Measurements from ENCODE around the gene C22orf23. TPM values are rescaled to one million over a fixed set of nuclear protein-coding genes. Genes with fewer than 3 reads are reported as not detected.

C22orf23 gene
- total RNA-seq, 1 donor from 2014 or later = 0.79 TPM

DNA sequence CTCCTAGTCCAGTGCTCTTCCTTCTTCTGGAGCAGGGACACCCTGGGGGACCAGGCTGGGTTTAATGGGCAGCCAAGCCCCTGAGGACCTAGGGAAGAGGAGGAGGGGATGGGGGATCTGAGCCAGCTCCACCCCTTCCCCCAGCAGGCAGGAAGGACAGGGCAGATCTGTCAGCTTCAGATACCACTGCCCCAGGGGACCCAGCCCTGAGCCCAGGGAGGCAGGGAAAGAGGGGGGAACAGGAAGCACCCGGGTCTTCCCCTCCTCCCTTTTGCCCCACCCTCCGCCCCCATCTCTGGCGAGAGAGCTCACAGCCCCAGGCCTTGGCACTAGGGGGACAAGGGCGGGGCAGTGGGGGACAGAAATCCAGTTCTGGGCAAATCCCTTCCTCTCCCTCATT lies 42.7 kb upstream of the C22orf23 start:
- Mint-ChIP-seq H3K36me3 (ENCODE audit: low read depth) (no peaks in the 10 kb centered on the region), H3K9me3 (no peaks in the 10 kb centered on the region), H3K27ac (ENCODE audit: unreplicated experiment) (no peak overlapping the region)

DNA sequence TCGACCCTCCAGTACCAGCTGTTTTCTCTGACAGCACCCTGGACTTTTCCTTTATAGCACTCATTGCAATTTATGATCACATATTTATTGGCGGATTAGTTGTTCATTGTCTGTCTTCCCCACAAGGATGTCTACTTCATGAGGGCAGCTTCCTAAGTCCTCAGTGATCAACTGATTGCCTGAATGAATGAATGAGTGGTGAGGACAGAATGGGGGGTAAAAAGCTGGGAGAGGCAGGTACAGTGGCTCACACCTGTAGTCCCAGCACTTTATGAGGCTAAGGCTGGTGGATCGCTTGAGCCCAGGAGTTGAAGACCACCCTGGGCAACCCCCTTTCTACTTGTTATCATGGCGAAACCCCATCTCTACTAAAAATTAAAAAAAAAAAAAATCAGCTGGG lies 42.1 kb upstream of the C22orf23 start:
- no peak for DNase-seq (ENCODE audit: low read depth, low spot score)
- Mint-ChIP-seq H3K4me3 (no peak overlapping the region), H3K27ac (ENCODE audit: unreplicated experiment) (no peak overlapping the region), H3K9me3 (no peaks in the 10 kb centered on the region), H3K4me1 (peaks cover 54% of the 10 kb centered on the region), H3K36me3 (ENCODE audit: low read depth) (no peaks in the 10 kb centered on the region), H3K27me3 (ENCODE audit: low read depth) (no peaks in the 10 kb centered on the region)
- TF ChIP-seq, protein P1, sequence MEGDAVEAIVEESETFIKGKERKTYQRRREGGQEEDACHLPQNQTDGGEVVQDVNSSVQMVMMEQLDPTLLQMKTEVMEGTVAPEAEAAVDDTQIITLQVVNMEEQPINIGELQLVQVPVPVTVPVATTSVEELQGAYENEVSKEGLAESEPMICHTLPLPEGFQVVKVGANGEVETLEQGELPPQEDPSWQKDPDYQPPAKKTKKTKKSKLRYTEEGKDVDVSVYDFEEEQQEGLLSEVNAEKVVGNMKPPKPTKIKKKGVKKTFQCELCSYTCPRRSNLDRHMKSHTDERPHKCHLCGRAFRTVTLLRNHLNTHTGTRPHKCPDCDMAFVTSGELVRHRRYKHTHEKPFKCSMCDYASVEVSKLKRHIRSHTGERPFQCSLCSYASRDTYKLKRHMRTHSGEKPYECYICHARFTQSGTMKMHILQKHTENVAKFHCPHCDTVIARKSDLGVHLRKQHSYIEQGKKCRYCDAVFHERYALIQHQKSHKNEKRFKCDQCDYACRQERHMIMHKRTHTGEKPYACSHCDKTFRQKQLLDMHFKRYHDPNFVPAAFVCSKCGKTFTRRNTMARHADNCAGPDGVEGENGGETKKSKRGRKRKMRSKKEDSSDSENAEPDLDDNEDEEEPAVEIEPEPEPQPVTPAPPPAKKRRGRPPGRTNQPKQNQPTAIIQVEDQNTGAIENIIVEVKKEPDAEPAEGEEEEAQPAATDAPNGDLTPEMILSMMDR (conservative IDR thresholded peaks at IDR 0.05) = no peak

More for the DNA sequence above, 42.7 kb upstream of the C22orf23 start:
- TF ChIP-seq, protein P1 (conservative IDR thresholded peaks at IDR 0.05) = no peak
- H3K4me3 Mint-ChIP-seq = peak overlapping the region; percentile 41
- no peak for DNase-seq (ENCODE audit: low read depth, low spot score)
- peaks cover 60% of the 10 kb centered on the region for H3K4me1 Mint-ChIP-seq
- no peaks in the 10 kb centered on the region for H3K27me3 Mint-ChIP-seq (ENCODE audit: low read depth)

DNA sequence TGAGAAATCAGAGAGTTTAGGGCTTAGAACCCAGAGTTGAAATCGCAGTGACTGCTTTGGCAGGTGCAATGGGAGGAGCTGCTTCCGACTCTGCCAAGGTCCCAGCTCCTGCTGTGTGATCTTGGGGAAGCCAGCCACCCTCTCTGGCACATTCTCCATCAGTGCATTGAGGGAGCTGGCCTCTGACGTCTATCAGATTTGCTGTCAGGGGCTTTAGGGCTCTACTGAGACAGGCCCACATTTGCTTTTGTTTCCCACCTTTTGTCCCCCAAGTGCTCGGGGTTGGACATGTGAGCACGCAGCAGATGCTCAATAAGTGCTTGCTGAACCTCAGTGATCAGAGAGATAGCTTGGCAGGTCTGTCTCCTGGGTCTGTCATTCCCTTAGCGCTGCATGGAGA lies 41.6 kb upstream of the C22orf23 start:
- Mint-ChIP-seq H3K27ac (ENCODE audit: unreplicated experiment) (no peak overlapping the region), H3K4me3 (no peak overlapping the region), H3K4me1 (peaks cover 49% of the 10 kb centered on the region), H3K27me3 (ENCODE audit: low read depth) (no peaks in the 10 kb centered on the region), H3K9me3 (no peaks in the 10 kb centered on the region), H3K36me3 (ENCODE audit: low read depth) (no peaks in the 10 kb centered on the region)
- DNase-seq (ENCODE audit: low read depth, low spot score) = no peak
- TF ChIP-seq, protein P1 (conservative IDR thresholded peaks at IDR 0.05) = no peak

DNA sequence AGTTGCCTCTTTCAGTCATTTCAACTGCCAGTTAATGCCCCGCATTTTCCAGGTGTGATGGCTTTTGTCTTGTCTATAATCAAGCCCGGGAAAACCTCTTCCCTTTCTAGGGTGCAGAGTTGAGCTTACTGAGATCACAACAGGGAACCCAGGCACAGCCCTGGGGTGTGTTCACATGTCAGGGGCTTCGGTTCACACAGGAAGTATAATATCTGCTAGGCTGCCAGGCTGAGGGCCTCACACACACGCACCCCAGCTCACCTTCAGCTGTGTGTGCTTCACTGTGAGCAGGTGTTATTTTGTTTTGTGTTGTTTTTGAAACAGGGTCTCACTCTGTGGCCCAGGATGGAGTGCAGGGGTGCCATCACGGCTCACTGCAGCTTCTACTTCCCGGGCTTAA lies 40.6 kb upstream of the C22orf23 start:
- Mint-ChIP-seq H3K9me3 (no peaks in the 10 kb centered on the region), H3K36me3 (ENCODE audit: low read depth) (no peaks in the 10 kb centered on the region), H3K27me3 (ENCODE audit: low read depth) (no peaks in the 10 kb centered on the region), H3K4me3 (no peak overlapping the region), H3K27ac (ENCODE audit: unreplicated experiment) (peak overlapping the region; percentile 35), H3K4me1 (peaks cover 43% of the 10 kb centered on the region)
- TF ChIP-seq, protein P1 (conservative IDR thresholded peaks at IDR 0.05) = no peak
- DNase-seq (ENCODE audit: low read depth, low spot score) = no peak

DNA sequence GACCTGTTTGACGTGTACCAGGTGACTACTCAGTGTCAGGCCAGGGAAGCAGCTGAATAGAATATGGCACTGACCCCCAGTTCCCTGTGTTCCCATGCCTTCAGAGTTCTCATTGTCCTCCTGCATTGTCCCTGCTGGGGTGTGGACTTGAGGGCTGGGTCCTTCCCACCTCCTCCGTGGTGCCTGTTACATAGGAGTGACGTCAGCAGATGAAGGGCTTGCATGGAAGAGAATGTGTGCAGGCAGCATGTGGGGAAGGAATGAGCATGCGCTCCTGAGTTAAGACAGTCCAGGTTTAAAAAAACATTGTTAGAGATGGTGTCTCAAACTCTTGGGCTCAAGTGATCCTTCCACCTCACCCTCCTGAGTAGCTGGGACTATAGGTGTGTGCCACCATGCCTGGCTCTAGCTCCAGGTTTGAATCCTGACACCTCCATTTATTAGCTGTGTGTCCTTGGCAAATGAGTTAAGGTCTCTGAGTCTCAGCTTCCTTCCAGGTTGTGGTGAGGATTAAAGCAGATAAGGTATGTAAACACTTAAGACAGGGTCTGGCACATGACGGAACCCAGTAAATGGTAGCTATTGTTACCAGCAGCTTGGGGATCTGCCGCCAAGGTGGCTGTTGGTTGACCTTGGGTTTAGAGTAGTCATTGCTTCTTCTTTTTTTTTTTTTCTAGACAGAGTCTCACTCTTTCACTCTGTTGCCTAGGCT lies 38.5 kb upstream of the C22orf23 start:
- Mint-ChIP-seq H3K27me3 (ENCODE audit: low read depth) (no peaks in the 10 kb centered on the region), H3K4me3 (no peak overlapping the region), H3K9me3 (no peaks in the 10 kb centered on the region), H3K36me3 (ENCODE audit: low read depth) (no peaks in the 10 kb centered on the region), H3K27ac (ENCODE audit: unreplicated experiment) (no peak overlapping the region), H3K4me1 (peaks cover 28% of the 10 kb centered on the region)
- DNase-seq (ENCODE audit: low read depth, low spot score) = no peak
- TF ChIP-seq, protein P1 (conservative IDR thresholded peaks at IDR 0.05) = no peak
